ENCODE measurements around the gene PHKA2.

Gene PHKA2

DNA sequence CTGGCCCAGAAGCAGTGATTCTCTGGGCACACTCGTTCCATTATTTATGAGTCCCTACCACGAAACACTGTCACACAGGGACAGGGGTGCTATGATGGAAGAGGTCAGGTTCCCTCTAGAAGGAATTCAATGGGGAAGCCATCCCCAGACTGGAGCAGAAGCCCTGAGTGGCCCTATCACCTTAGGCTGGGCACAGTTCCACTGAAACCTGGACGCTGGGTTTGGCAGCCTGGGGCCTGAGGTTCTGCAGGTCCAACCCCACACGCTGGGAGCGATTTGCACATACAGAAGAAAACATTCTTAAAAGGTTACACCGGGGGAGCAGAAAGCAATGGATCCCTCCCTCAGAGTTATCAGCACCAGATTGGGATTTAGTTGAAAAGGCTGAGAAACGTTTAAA is 63.3 kb downstream of the PHKA2 start:
- DNase-seq: no peak

DNA sequence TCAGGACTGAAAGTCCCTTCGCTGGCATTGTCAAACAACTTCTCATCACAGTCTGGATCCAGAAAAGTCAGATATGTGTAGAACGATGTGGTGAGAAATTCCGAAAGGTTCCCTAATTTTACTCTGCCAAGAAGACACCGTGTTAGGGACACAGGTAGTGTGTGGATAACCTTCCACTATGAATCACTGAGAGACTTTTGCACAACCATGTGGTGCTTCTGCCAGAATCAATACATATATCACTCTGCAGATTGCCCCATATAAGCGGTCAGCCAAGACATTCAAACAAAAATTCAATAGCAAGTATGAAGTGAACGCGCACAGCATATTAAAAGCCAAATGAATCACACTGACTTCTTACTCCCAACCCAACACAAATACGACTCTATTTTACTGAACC is 63.8 kb downstream of the PHKA2 start:
- DNase-seq: no peak

DNA sequence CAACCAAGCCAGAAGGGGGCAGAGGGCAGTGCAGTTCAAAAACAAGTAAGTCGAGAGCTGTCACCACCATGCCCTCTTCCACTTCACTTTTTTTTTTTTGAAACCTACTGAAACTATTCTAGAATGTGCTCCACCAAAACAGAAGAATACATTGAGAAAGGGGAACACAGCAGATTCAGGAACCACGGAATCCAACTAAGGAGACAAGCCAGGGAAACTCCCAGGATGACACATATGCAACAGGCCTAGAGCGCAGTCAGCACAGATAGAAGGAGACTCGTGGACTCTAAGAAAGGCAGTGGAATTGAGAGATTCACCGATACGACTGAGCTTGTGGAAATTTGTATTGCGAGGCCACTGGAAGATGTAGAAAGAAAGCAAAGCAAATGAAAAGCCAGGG is 66.1 kb downstream of the PHKA2 start:
- no peak for DNase-seq

DNA sequence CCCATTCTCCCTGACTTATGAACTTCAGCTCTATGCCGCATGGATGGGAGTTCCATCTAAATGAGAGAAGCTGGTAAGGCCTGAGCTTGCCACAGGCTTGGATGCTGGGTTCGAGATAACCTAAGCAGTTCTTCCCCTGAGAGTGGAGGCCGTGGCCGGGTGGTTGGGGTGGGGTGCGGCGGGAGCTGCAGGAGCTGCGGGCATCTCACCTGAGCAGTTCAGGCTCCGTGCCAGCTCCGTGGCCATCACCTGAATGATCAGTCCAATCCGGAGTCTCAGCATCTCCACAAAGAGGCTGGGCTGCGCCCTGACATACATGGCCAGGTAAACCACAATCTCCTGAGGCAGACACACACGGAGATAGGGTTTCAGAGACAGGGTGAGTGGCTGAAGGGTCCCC is 77.6 kb downstream of the PHKA2 start:
- DNase-seq: no peak

DNA sequence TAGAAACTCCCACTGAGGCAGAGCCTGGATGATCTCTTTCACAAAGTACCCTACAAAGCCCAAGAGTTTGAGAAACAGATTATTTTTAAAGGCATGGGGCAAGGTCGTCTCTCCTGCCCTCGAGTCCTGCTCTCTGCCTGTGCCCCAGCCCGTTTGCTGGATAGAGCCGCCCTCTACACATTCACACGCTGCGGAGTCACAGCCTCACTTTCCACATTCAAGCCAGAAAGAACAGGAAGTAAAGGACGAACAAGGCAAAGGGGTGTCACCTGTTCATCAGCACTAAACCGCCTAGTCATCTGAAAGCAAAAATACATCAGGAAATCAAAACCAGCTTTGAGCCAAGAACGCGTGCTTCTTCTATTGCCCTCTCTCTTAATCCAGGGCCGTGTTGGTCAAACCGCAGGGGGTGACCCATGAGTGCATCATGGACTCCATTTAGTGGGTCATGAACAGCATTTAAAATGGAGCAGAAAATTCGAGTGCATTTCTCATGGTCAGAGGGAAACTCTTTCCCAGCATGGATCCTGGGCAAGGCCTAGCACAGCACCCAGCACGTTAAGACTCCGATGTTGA is 83.4 kb downstream of the PHKA2 start:
- DNase-seq: no peak

DNA sequence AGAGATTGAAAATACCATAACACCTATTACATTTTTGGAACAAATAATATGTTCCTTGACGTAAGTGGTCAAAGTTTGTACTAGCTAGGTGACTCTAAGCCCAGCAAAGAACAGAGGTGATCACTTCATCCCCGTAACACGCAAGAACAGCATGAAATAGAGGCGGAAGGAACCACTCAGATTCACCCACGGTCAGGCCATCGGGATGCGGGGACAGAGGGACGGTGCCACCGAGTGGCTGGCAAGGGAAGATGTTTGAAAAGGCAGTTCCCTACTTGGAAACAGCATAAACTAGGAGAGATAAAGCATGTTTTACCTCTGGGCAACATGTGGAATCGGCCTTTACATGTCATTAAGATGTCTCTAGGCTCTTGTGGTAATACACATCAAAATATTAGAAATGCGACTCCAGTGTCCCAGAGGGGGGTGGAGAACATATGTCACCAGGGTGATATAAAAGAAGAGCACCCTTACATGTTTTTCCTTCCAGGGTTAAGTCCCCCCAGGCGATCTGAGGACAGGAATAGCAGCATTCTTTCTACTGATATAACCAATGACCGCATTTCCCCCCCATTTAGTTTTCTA is 84.0 kb downstream of the PHKA2 start:
- DNase-seq: no peak

DNA sequence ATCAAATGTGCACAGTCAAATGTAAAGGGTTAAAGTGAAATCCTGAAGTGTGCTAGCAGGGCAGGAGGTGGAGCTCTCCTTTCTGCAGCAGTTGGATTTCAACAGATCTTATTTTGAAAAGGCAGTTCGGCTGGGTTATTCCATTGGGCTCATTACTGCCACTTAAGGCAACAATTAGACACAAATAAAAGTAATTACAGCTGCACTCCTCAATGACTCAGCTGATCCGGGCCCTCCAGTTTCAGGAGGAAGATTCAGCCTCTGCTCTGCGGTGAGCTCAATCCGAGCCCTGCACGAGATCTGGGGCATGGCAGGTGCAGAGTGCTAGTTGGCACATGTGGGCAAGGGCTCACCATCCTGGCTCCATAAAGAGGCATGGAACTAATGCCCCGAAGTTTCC is 85.4 kb downstream of the PHKA2 start:
- DNase-seq: no peak

DNA sequence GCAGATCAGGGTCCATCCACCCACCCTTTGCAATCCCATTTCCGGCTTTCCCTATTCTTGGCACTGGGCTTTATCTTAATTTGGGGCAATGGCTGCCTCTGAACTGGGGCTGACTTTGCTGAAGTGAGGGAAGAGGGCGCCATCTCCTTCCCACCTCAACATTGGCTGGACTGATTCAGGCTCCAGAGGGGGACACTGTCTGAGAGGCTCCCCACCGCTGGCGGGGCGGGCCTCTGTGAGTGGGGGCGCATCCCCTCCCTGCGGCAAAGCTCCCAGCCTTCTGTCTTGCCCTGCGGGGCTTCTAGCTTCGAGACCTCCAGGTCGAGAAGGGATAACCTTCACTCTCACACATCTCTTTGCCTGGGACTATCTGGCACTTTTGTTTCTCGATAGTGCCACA is 85.8 kb downstream of the PHKA2 start:
- DNase-seq: no peak

DNA sequence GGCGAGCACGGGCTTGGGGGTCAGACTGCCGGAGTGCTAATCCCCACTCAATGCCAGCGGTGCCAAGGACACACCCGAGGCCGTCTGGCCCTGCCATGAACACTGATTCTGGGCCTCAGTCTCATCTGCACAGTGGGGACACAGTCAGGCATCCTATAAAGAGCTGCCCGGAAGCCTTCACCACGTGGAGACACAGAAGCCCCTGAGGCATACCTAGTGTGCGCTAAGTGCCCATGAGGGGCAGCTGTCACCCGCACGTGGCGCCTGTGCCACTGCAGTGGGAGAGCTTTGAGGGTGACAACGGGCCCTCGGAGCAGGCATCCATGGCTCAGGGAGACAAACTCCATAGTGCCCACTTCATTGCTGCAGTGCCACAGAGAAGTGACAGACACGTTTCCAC is 86.3 kb downstream of the PHKA2 start:
- no peak for DNase-seq

DNA sequence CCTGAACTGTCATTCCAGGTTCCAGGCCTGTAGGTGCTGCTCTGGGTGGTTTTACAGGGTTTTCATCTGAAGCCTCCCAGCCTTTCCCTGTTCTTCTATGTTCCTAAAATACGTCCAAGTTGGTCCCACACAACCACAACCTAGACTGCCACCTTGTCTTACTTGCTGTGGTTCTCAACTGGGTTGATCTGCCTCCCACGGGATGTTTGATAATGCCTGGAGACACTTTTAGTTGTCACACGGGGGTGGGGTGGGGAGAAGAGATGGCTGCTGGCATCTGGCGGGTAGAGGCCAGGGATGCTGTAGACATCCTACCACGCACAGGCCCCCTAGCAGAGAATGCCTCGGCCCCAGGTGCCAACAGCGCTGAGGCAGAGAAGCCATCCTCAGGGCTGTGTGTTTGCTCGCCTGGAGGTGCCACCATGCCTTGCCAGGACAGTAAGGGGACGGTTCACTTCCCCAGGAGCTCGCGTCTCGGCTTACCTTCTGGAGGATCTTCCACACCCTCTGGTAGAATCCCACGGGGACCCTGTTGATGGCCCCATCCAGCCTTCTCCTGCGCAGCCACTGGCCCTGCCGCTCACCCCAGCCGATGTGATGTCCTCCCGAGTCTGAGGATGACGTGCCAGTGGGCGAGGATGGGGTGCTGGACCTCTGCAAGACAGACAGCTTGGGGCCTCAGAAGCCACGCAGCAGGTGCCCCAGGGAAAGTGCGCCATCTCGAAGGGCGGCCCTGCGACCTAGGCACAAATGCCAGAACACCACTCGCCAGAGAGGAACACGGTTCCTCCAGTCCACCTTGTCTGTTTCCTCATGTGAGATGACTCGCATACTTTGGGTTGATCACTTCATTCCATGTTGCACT is 87.0 kb downstream of the PHKA2 start:
- DNase-seq: no peak

DNA sequence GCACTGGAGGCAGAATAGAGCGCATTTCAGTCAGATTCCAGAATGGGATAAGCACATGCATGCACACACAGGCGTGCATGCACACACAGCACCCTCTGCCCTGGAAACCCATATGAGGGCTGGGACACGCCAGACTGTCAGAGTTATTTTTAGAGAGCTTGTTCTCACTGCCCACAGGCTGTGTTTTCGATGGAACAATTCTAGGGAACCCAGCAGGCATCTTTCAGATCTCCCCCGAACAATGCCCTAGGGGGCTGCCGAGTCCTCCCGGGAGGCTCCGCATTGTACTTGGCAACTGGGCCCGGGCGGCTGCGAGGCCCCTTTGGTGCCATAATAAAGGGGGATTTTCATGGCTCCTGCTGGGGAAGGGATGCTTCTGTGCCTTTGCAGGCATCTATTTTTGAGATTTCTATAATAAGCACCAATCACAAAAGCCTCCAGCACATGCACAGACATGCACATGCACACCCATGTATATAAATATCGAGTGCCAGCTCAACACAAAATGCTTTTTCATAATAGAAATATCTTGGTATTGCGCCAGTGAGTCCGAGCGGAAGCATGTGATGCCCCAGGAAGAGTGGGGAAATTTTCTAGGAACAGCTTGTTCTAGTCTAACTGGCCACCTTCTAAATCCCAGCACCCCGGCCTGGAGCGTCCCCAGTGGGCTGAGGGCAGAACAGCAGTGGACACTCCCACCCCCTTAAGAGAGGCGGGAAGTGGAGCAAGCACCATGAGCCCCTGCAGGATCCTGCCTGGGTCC is 88.5 kb downstream of the PHKA2 start:
- DNase-seq: no peak

DNA sequence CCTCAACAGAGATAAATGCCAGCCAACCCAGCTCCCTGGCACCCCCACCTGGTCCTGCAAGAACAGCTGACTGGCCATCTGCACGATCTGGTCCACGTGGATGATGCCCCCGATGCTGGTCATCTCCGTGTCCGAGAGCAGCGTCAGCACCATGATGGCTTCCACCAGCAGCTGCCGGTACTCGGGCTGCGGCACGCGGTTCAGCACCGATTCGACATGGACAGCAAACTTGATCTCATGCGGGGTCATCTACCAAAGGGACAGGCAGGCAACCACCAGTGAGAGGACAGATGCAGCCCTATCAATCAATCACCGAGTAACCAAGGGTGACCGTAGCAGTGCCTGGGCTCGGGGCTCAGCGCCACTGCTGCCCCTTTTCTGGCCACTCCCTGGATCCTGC is 89.8 kb downstream of the PHKA2 start:
- DNase-seq: no peak

DNA sequence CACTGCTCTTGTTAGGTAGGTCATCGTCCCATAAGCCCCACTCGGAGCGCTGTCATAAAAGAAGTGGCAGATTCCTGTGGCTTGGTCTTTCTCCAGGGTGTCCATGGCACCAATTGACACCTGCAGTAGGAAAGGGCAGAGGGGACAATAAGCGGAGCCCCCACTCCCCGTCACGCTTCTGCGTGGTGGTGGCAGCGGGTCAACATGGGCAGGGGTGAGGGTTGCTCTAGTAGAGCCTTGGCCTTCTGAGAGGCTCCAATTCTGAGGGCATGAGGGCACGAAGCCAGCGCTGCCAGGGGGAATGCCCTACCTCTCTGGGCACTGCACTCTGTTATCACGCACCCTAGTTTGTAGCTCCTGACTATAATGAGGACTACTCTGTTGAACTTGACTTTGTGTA is 90.4 kb downstream of the PHKA2 start:
- DNase-seq: no peak

DNA sequence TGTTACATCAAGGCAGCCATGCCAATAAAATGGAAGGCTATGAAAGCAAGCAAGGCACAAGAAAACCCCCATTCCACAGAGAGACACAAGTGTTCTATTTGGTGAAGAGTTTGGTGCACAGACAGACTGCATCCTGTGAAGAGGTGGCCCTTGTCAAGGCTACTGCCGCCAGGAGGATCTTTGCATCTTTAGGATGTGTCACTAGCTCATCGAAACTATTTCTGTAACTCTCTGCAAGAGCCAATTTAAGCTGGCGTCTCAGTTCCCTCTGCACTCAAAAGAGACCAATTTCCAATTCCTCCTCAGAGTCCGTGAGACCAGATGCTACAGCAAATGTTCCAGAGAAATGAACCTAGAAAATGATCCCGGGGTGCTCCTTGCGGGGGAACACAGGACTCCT is 91.0 kb downstream of the PHKA2 start:
- no peak for DNase-seq

DNA sequence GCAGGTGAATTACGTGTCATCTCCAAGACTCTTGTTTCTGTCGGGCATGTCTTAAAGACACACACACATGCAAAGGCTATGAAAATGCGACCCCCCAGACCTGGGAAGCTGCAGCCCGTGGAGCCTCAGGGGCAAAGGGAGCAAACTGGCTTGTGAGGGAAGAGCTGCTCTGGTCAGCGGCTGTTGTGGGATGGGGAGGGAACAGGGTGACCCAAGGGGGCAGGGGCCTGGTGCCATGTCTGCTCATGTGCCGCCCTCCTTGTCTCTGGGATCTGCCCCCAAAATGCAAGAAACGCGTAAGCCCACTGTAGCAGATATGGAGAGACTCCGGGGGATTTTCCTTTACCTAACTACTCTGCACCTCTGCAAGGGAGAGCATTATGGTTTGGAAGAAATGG is 92.4 kb downstream of the PHKA2 start:
- no peak for DNase-seq

DNA sequence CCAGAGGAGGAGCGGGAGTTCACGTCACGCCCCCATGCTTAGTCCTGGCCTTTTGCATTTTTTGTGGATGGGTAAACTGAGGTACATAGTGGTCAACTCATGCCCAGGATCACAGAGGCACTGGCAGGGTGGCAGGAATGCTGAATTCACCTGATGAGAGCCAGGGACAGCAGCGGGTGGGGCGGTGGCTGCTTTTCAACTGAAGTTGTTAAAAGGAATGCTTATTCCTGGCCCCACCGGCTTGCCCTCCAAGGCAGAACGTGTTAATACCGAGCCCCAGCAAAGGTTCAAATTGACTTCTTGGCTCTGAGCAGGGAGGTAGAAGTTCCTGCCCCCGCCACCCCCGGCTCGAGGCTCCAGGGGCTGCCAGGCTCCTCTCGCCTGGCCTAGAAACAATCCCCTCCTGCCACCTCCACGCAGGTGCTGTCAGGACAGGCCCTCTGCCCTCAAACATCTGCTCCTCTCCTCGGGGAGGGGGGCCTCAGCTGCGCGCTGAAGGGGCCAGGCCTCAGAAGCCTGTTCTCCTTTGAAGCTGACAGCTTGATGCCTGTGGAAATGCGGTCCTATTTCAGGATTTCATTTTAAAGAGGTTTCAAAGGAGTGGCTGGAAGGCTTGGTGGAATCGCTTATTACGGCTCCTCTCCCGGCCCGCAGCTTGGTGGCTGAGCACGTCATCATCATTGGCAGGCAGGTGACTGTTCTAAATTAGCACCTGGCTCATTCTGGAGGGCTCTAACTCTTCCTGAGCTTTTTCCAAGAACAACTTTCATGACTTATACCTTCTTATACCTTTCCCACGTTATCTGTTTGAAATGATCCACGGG is 93.0 kb downstream of the PHKA2 start:
- no peak for DNase-seq

DNA sequence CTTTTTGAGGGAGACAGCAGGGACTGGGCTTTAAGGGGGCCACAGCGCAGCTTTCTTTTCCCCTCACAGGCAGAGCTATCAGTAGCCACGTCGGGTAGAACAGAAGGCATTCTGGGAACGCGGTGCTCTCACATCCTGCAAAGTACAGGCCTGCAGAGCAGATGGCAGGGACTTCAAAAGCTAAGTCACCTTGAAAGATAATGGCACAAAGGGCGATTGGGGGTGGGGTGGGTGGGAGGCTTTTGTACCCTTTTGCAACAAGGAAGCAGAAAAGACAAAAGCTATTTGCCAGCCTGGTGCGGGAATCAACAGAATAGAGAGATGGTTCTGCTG is 93.9 kb downstream of the PHKA2 start:
- no peak for DNase-seq

DNA sequence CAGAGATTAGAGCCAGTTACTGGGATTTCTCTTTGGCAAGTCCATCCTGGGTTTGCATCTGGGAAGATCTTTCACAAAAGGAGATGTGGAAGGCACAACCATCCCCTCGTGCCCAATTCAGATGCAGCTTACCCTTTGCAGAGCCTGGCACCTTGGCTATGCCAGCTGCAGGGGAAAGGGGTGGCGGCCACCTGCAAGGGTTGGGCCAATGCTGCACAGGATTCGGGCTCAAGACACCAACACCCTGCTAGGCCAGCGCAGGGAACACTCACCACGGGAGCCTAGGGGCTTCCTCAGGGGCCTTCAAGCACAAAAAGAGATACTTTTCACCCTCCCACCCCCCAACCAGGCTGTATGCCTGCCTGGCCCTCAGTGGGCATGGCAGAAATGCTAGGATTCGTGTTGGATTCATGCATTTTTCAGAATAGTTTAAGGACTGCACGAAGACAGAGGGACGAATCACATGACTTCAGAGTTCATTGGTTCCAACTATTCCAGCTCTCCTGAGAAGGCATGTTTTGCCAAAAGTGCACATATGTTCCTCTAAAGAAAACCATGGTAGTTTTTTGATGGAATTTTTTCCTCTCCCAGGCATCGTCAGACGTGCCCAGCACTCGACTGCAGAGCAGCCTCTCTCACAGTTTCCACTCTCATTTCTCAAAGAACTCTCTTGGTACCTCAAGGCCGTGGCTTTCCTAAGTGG is 94.4 kb downstream of the PHKA2 start:
- no peak for DNase-seq

DNA sequence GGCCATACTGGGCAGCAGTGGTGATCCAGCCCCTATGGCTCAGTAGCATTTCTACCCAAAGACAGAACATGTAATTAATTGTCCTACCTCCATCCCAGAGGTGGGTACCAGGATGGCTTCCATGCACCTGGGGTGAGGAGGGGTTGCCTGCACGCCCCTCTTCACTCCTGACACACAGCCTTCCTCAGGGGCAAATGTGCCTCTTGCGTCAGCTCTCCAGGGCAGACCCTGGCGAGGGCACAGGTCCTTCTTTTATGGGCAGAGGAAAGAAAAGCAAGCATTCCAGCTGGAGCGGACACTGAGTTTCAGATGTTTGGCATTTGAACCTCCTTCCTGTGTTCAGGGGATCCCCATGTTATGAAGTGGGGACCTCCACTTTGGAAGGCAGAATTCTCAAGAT is 95.6 kb downstream of the PHKA2 start:
- no peak for DNase-seq

DNA sequence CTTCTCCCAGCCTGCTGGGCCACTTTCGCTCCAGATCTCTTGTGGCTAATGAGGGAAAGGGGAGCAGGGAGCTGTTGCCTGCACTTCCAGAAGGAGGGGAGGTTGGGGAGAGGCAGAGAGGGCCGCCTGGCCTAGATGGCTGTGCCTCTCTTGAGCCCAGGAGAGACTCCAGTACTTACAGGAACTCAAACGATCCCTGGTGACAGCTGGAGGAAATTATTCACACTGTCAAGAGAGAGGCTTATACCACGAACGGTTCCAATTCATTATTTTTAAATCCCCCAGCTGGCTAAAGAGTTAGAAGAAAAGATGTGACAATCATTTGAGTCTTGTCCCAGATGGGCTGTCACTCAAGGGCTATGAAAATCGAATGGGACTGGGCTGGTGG is 96.1 kb downstream of the PHKA2 start:
- no peak for DNase-seq

DNA sequence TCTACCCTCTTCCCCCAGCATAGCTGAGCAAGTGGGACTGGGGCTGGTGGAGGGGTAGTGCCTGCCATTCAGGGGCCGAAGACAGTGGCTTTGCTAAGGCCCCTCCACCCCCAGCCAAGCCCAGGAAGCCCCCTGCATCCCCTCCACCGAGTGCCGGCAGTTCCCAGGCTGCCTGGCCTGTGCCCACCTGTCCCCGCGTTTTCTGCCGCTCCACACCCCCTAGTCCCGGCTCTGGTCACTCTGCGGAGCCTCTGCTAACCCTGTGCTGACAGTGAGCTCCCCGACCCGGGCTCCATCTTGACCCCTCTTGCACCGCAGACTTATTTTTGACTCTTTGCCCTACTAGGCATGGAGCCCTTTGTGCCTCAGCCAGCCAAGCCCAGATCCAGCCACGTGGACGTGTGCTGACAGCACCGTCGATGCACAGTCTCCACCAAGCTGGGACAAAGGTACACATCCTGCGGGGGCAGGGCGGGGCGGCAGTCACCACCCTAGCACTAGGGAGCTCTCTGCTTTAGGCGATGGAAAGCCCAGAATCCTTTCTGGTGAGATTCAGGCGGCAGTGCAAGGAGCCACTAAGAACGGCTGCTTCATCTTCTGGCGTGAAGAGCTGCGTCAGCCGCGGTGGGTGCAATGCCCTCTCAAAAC is 96.6 kb downstream of the PHKA2 start:
- DNase-seq: no peak
